HG02571 (cell line): ENCODE data around the gene ABCF1.

Experiments used
- ATAC-seq: cut with Tn5 transposase; IDR thresholded peaks from one replicate; pipeline ENCODE4 v1.9.1; 2021; ENCODE audit warnings: mild to moderate bottlenecking, moderate library complexity; ENCODE audit not compliant: unreplicated experiment

ABCF1 gene

DNA sequence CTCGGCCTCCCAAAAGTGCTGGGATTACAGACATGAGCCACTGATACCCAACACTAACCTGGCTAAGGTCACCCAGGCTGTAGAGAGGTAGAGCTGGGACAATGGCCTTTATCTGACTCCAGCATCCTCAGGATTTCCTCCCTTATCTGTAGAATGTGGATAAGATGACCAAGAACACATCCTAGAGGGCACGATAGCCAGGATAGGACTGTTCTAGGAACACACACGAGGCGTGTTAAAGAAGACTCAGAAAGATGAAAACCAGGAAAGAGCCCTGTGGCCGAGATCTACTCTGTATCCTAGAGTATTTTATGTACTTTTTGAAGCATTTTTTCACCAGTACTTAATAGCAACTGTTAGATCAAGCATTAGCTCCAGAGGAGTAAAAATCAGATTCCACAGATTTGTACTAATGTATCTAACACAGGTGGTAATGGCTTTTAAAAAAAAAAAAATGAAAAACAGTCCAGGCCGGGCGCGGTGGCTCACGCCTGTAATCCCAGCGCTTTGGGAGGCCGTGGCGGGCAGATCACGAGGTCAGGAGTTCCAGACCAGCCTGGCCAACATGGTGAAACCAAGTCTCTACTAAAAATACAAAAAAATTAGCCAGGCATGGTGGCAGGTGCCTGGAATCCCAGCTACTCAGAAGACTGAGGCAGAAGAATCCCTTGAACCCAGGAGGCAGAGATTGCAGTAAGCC is 28.5 kb downstream of the ABCF1 start:
- ATAC-seq: no peak

DNA sequence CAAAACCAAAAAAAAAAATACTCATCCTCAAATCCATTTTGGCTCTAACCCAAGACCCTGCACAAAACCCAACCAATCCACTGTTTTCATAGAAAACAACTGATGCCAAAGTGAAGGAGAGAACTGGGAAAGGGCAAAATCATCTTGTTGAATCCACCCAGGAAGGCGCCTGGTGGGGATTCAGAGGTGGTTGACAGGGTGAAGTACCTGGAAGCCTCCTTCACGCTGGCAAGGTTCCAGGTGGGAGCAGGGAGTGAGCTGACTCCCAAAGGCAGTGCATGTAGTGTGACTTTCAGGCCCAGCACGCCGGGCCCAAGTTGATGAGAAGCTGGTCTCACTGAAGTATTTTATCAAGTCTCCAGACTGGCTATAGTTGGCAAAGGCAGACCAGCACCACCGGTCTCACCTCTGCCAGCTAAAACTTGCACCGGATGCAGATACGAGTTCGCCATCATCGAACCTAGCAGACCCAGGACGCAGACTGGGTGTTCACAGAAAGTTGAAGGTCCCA is 29.3 kb downstream of the ABCF1 start:
- no peak for ATAC-seq

GRCh38 chr6:30601436-30601814 is 30.2 kb downstream of the ABCF1 start:
- no peak for ATAC-seq

GRCh38 chr6:30601815-30602641 is 30.8 kb downstream of the ABCF1 start:
- ATAC-seq: no peak

GRCh38 chr6:30603961-30604360 is 32.7 kb downstream of the ABCF1 start:
- ATAC-seq: no peak

- no peak for ATAC-seq
Measured at GRCh38 chr6:30610065-30610464, 38.8 kb downstream of the ABCF1 start.

GRCh38 chr6:30611150-30611855 is 40.1 kb downstream of the ABCF1 start:
- ATAC-seq: no peak

GRCh38 chr6:30611856-30612194 is 40.6 kb downstream of the ABCF1 start:
- no peak for ATAC-seq

DNA sequence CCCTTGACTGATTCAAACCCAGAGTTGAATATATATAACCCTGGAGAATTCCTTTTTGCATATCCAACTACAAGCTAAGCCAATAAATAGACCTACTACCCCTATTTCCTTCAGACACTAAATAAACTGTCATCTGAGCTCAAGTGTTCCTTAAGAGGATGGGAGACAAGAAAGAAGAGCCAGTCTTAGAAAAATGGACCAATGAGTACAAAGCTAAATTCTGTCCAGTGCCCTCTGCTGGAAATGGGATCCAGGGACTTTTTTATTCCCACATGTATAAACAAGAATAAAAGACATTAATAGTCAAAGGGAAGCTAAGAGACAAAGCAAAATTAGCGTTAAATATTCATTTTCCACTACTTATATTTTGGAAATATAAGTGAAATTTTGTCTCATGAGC is 41.0 kb downstream of the ABCF1 start:
- no peak for ATAC-seq

GRCh38 chr6:30612687-30613248 is 41.5 kb downstream of the ABCF1 start:
- ATAC-seq: no peak

DNA sequence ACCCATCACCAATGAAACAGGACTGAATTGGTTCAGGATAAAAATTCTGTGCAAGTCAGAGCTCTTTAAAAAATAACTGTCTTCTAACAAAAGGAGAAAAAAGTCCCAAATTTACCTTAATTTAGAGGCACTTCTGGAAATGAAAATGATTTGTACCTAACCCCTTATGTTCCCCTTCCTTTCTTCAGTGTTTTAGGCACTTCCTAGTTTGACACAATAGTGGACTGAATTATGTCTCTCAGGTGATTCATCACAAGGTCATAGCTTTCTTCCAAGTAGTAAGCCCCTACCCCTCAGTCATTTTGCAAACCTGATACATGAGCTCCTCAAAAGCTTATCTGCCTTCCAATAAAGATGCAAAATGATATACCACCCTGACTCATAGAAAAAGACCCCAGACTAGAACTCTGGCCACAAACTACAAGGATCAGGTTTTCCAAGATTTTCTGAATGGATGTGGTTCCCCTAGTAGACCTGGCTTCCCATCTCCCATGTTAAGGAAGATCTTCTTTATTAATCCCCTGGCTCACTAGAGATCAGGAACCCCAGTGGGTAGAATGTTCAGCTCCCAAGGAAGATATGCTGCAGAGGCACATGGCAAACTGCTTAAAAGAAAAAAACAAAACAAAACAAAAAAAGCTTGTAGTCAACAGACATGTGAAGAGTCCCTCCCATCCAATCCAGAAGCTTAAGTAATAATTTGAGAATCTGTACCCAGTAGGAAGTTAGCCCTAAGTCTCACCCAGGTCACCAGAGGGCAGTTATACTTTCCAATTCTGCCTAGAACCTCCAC is 42.2 kb downstream of the ABCF1 start:
- no peak for ATAC-seq

GRCh38 chr6:30614044-30614842 is 43.0 kb downstream of the ABCF1 start:
- ATAC-seq: no peak

DNA sequence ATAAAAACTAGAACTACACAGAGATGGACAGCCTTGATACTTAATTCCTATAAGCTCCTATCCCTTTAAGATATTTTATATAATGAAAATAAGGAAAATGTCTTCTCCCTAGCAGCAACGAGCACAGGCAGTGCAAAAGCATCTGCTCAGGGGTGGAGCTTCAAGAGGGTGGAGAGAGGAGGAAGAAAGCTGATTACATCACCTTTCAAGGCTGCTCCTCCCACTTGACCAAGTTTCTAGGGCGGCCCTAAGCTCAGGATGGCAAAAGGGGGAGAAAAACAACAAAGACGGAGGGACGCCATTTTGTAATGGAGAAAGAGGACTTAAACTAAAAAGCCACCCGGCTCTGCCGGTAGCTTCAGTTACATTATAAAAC is 43.6 kb downstream of the ABCF1 start:
- ATAC-seq: peak; percentile 29

GRCh38 chr6:30615219-30615957 is 44.1 kb downstream of the ABCF1 start:
- no peak for ATAC-seq

GRCh38 chr6:30615958-30616810 is 44.9 kb downstream of the ABCF1 start:
- no peak for ATAC-seq

- ATAC-seq: peak; percentile 77
Measured at GRCh38 chr6:30616811-30617564, 45.7 kb downstream of the ABCF1 start, which contains the start of gene PPP1R10. TSS of gene PPP1R10 (minus strand) at chr6:30617243. CDS start at chr6:30609944, 7,299 bp downstream.

GRCh38 chr6:30617565-30618269 is 46.5 kb downstream of the ABCF1 start, which contains the start of gene MRPS18B:
TSS of gene MRPS18B (plus strand) at chr6:30617840. CDS start at chr6:30617866, 26 bp downstream.
- peak; percentile 69 for ATAC-seq
